Measurements from ENCODE around the gene SLC39A8. TPM values are rescaled to one million over a fixed set of nuclear protein-coding genes. Genes with fewer than 3 reads are reported as not detected.

The SLC39A8 gene
- total RNA-seq, 1 donor from 2014 or later = 17.6 TPM

GRCh38 chr4:102343964-102344519 is 1.2 kb downstream of the SLC39A8 start:
- DNase-seq (ENCODE audit: low spot score) (no peak), ATAC-seq (no peak)
- intact Hi-C loops (cut with DNase I) = no loop called here

DNA sequence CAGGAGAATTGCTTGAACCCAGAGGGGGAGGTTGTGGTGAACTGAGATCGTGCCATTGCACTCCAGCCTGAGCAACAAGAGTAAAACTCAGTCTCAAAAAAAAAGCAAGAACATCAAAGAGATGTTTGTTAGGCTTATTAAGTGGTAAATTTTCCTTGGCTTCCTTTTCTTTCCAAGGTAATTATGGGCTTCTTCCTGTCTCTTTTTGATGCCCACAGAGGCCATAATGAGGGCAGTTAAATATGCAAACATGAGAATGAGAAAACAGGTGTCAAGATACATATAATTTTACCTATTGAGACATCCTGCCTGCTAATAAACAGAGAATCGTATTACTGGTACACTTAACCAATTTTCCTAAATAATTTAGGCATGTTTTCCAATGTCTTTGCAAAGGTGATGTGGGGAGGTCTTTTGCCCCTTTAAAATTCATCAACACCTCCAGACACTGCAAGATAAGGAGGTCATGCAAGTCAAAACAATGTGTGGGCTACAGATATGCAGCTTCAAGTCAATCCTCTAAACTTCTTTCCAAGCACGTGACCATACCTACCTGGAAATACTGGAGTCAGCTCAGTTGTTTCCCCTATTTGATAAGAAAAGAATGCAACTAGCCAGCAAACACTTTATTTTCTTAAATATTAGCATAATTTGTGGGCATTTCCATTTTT is 2.7 kb downstream of the SLC39A8 start:
- DNase-seq (ENCODE audit: low spot score) (no peak), ATAC-seq (no peak)
- intact Hi-C loops (cut with DNase I) = no loop called here

DNA sequence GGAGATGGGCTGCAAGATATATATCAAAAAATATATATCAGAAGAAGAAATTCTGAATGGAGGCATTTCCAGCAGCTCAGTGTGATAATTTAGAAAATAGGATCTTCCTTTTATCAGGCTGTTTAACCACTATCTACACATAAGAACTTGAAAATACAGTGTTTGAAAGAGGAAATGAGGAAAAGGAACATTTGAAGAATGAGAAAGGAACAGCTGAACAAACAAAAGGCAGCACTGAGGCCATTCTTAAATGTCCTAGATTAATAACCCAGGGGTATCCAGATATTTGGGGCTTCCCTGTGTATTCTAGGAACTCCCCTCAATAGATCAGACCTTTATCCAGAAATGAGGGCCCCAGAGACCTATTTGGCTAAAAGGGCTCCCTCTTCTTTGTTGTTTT is 4.1 kb downstream of the SLC39A8 start:
- no peak for DNase-seq (ENCODE audit: low spot score)
- intact Hi-C loops (cut with DNase I) = no loop called here
- no peak for ATAC-seq

- DNase-seq (ENCODE audit: low spot score) (no peak), ATAC-seq (no peak)
- intact Hi-C loops (cut with DNase I) = no loop called here
Observed at GRCh38 chr4:102339018-102339417, 6.3 kb downstream of the SLC39A8 start.

- intact Hi-C loops (cut with DNase I) = no loop called here
- DNase-seq (ENCODE audit: low spot score) = no peak
- ATAC-seq = no peak
Observed at GRCh38 chr4:102338405-102338804, 6.9 kb downstream of the SLC39A8 start.

GRCh38 chr4:102335616-102336015 is 9.7 kb downstream of the SLC39A8 start:
- DNase-seq (ENCODE audit: low spot score) (no peak), ATAC-seq (no peak)
- intact Hi-C loops (cut with DNase I) = no loop called here

DNA sequence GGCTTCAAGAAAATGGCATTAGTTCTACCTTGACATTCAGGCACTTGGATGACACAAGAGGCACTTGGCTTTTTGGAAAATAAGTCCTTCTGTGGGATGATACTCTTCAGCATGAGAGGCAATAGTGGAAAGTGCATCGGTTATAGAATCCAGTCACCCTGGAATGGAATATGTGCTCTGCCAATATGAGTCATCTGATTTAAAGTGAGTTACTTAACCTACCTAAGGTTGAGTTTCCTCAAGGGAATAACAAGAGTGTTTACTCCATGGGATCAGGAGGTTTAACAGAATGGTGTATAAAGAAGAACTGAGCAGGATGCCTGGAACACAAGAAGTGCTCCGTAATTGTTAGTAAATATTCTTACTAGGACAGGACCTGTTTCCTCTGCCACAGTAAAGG is 10.7 kb downstream of the SLC39A8 start:
- intact Hi-C loops (cut with DNase I) = no loop called here
- DNase-seq (ENCODE audit: low spot score) = no peak
- no peak for ATAC-seq

GRCh38 chr4:102333787-102334186 is 11.5 kb downstream of the SLC39A8 start:
- ATAC-seq (no peak), DNase-seq (ENCODE audit: low spot score) (no peak)
- intact Hi-C loops (cut with DNase I) = no loop called here

DNA sequence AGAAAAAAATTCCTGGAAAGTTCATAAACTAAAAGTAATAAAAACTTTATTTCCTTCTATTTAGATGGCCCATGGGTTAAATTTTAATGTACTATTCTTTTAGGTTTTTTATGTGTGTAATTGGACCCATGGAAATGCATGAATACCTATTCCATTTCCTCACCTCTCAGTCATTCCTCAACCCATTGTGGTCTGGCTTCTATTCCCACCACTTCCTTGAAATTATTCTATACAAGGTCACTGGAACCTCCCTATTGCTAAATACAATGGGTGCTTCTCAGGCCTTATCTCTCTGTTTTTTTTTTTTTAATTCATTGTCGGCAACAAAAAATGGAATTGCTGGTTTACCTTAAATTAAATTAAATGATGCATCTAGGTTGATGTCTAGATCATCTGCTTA is 17.2 kb downstream of the SLC39A8 start:
- intact Hi-C loops (cut with DNase I) = no loop called here
- no peak for DNase-seq (ENCODE audit: low spot score)
- no peak for ATAC-seq

GRCh38 chr4:102326951-102327350 is 18.3 kb downstream of the SLC39A8 start:
- DNase-seq (ENCODE audit: low spot score) (no peak), ATAC-seq (no peak)
- intact Hi-C loops (cut with DNase I) = no loop called here

DNA sequence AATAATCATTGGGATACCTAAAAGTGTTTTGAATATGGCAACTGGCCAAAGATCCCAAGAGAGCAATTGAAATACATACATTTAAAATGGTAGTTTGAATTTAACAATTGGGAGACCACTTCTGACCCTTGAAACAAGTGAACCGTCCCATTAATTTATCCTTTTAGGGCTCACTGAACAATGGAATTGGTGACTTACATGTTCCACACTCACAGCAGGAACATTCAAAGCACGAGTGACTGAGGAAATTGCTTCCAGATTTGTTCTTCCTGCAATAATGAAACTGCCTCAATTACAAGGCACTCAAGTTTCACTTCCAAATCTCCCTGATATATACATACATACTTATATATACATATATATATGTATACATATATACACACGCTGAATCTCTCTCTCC is 20.6 kb downstream of the SLC39A8 start:
- no peak for DNase-seq (ENCODE audit: low spot score)
- ATAC-seq = no peak
- intact Hi-C loops (cut with DNase I) = no loop called here

DNA sequence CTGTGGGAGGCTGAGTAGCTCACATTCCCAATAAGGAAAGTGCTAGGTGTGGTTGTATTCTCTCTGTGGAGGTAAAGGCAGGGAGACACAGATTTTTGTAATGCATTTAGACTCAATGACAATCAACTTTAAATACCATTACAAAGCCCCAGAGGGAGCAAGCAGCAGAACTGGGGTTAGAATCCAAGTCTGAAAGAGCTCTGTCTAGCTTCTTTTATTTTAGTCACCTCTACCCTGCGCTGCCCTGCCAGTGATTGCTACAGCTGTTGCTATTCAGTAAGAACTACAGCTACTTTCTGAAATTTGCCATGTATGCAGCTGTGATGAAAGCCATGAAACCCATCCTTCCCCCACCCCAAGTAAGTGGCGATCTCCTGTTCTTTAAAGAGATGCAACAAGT is 22.5 kb downstream of the SLC39A8 start:
- no peak for ATAC-seq
- intact Hi-C loops (cut with DNase I) = no loop called here
- DNase-seq (ENCODE audit: low spot score) = no peak

DNA sequence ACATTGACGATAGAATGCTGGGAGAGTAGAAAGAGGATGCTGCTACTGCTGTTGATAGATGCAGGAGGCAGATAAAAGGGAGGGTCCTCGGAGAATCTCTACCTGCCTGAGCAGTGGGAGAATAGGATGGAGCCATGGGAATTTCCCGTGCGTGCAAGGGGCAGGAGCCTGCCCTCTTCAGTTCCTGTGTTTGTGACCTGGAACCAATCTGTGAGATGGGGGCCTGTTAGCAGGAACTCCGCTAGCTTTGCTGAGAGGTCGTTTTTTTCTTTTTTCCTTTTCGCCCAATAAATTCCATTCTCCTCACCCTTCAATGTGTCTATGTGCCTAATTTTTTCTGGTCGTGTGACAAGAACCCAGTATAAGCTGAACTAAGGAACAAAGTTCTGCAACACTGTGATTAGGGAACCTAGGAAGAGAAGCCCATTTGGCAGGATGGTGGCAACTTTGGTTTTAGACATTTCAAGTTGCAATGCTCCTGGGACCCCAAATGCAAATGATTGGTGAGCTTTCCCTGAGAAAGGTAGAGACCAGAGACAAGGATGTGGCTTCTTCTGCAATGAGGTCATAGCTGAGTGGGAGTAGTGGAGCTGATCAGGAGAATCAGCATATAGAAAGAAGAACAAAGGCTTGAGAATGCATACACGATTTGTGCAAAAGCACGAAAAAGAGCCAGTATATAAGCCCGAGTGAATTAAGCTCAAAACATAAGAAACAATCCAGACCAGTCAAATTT is 23.9 kb downstream of the SLC39A8 start:
- ATAC-seq = no peak
- intact Hi-C loops (cut with DNase I) = no loop called here
- DNase-seq (ENCODE audit: low spot score) = no peak

DNA sequence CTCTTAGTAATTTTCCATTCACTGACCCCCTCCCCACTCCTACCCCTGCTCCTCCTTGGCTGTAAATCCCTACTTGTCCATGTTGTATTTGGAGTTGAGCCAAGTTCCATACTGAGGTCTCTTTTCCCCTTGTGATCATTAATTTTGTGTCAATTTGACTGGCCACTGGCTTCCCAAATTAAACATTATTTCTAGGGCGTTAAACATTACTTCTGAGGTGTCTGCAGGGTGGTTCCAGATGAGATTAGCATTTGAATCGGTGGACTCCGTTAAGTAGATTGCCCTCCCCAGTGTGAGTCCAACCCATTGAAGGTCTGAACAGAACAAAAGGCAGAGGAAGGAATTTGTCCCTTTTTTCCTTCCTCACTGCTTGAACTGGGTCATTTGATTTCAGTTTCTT is 25.7 kb downstream of the SLC39A8 start:
- DNase-seq (ENCODE audit: low spot score) = no peak
- ATAC-seq = no peak
- intact Hi-C loops (cut with DNase I) = no loop called here

DNA sequence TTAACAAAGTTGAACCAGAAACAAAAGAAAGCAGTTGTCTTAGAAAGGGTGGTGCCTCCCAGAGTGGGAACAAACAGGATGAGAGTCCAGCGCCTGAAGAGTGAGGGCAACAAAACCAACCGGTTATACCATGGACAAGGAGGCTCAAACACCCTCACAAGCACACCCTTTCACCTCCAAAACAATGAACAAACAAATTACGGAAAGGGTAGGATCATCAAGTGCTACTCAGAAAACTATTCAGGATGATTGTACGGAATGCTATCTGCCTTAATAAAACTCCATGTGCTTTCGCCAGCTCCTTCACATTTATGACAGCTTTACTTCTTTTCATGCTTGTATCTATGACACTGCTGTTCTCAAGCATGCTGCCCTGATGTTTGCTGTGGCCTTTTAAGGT is 26.8 kb downstream of the SLC39A8 start:
- ATAC-seq (no peak), DNase-seq (ENCODE audit: low spot score) (no peak)
- intact Hi-C loops (cut with DNase I) = no loop called here

DNA sequence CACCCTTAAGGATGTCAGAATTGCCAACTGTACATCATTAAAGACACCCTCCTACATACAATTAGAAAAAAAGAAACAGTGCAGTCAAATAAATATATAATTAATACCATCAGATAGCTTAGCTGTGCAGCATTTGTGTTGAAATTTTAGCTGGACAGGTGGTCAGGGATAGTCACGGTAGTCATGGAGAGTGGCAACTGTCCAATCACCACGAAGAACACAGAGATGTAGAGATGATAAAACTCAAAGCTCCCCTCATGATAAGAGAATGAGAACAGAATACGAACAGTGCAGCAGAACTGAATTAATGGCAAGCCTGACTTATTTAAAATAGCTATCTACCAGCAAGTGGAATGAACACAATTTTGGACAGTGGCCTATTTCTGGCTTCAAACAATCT is 27.2 kb downstream of the SLC39A8 start:
- intact Hi-C loops (cut with DNase I) = no loop called here
- DNase-seq (ENCODE audit: low spot score) (no peak), ATAC-seq (no peak)

- DNase-seq (ENCODE audit: low spot score) = no peak
- intact Hi-C loops (cut with DNase I) = no loop called here
- ATAC-seq = no peak
Observed at GRCh38 chr4:102317459-102317858, 27.8 kb downstream of the SLC39A8 start.

GRCh38 chr4:102316585-102316984 is 28.7 kb downstream of the SLC39A8 start:
- intact Hi-C loops (cut with DNase I) = no loop called here
- no peak for DNase-seq (ENCODE audit: low spot score)
- ATAC-seq = no peak

DNA sequence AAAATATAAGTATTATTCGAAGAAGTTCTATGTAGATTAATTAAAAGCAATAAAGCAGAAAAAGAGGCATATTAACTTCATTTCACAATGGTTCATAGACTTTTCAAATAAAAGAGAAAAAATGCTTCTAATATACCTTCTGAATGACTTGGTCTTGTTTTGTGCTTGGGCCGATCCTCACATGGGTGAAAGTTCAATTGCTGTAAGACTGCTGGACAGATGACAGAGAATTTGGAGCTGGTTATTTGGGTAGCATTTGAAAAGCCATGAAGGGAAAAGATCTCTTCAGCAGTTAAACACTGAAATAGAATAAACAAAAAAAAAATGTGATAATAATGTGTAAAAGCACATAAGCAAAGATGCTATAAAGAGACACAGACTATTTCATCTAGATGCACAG is 29.8 kb downstream of the SLC39A8 start:
- intact Hi-C loops (cut with DNase I) = loop anchor here (2.0 kb wide), 1 partner anchor 47 kb away; no protein-coding TSS in a partner anchor
- ATAC-seq = no peak
- no peak for DNase-seq (ENCODE audit: low spot score)

GRCh38 chr4:102312417-102312816 is 32.9 kb downstream of the SLC39A8 start:
- DNase-seq (ENCODE audit: low spot score) (no peak), ATAC-seq (no peak)
- intact Hi-C loops (cut with DNase I) = no loop called here

DNA sequence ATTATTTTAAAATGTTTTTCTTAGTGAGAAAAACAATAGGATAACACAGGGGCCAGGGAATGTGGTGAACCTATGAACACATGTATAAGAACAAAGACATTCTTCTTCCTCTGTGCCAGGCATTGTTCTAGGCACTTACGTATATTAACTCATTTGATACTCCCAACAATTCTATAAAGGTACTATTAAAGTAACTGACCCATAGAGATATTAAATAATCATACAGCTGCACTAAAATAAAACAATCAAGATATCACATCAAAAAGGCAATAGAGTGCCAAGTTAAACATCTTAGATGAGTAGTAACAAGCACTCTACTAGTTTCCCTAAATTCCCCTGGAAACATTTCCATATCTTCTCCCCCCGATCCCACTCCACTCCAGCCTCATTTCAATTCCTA is 33.4 kb downstream of the SLC39A8 start:
- ATAC-seq = no peak

More for the DNA sequence above, 33.4 kb downstream of the SLC39A8 start:
- intact Hi-C loops (cut with DNase I) = no loop called here
- DNase-seq (ENCODE audit: low spot score) = no peak

All from sciatic nerve (tissue), 2 donors.